Measurements from ENCODE around the gene CTDSP2. TPM values are rescaled to one million over a fixed set of nuclear protein-coding genes. Genes with fewer than 3 reads are reported as not detected.

The CTDSP2 gene
- total RNA-seq, 1 experiment from 2014 or later, result 82.7 TPM

- TF ChIP-seq ZBTB33 (IDR thresholded peaks at IDR 0.05; ENCODE audit: extremely low read depth, insufficient replicate concordance, low read length) (no peak), CEBPB (IDR thresholded peaks at IDR 0.05; ENCODE audit: low read depth) (no peak), SRF (IDR thresholded peaks at IDR 0.05; ENCODE audit: low read depth) (no peak), POLR2AphosphoS5 (IDR thresholded peaks at IDR 0.05; ENCODE audit: low read depth, low read length) (no peak), ZNF274 (IDR thresholded peaks at IDR 0.05; ENCODE audit: low read depth, low read length) (no peak), ZFX (IDR thresholded peaks at IDR 0.05) (no peak)
Observed at GRCh38 chr12:57822392-57823130, 24.0 kb downstream of the CTDSP2 start (continued).

GRCh38 chr12:57821474-57822214 lies 24.9 kb downstream of the CTDSP2 start:
- intact Hi-C loops (cut with micrococcal nuclease), result no loop called here
- CTCF ChIA-PET, result no interaction called here

More at GRCh38 chr12:57821474-57822214, 24.9 kb downstream of the CTDSP2 start:
- Histone ChIP-seq H3K9me3 (ENCODE audit: control insufficient read depth in 1 of 2, insufficient read depth in 1 of 2, low read depth in 1 of 2, low read length in 2 of 2) (no peaks in the 10 kb centered on the region), H3K4me1 (ENCODE audit: control insufficient read depth in 1 of 2, insufficient read depth in 2 of 2, low read length in 2 of 2) (no peaks in the 10 kb centered on the region; a peak in 1 of 4 replicates), H3K79me2 (ENCODE audit: insufficient read depth, low read length) (no peaks in the 10 kb centered on the region), H3K9ac (ENCODE audit: low read length) (no peak overlapping the region), H3K4me2 (ENCODE audit: low read length) (no peak overlapping the region), H4K20me1 (ENCODE audit: insufficient read depth) (no peaks in the 10 kb centered on the region), H2AFZ (ENCODE audit: low read depth, low read length, poor library complexity, severe bottlenecking) (no peak overlapping the region), H3K27ac (ENCODE audit: low read depth, low read length) (no peak overlapping the region), H3K4me3 (replicated peaks in 1 of 2; ENCODE audit: low read depth in 1 of 2, low read length in 2 of 2) (no peak overlapping the region), H3K36me3 (ENCODE audit: control insufficient read depth in 1 of 2, insufficient read depth in 2 of 2, low read length in 2 of 2) (peaks cover 15 to 30% of the 10 kb centered on the region in 2 experiments; a peak in 3 of 4 replicates), H3K27me3 (ENCODE audit: insufficient read depth, low read length) (no peaks in the 10 kb centered on the region), H3K9me2 (ENCODE audit: insufficient read depth) (no peaks in the 10 kb centered on the region)
- ChIA-PET RAD21 (ENCODE audit: low non-redundant PET in 1 of 2, low total read pairs in 2 of 2, uncharacterized antibody in 2 of 2, unreplicated experiment in 2 of 2) (no interaction called here), POLR2A (no interaction called here)
- ATAC-seq (no peak), DNase-seq (ENCODE audit: low read depth, low spot score) (no peak)
- no TSS peak for BruUV-seq (replicated peaks)
- no peak for TF ChIP-seq FOSL1 (IDR thresholded peaks at IDR 0.05; ENCODE audit: low read depth)
- no peak for TF ChIP-seq ZFX (IDR thresholded peaks at IDR 0.05)
- TF ChIP-seq POLR2A (IDR thresholded peaks at IDR 0.05; ENCODE audit: borderline replicate concordance, extremely low read depth, insufficient read depth, insufficient read length), result no peak
- TF ChIP-seq YY1 (IDR thresholded peaks at IDR 0.05; ENCODE audit: extremely low read depth, insufficient replicate concordance, low read depth, low read length), result no peak
- TF ChIP-seq SP1 (IDR thresholded peaks at IDR 0.05; ENCODE audit: low read depth), result no peak
- TF ChIP-seq REST (IDR thresholded peaks at IDR 0.05; ENCODE audit: low read depth), result no peak
- no peak for TF ChIP-seq ZBTB33 (IDR thresholded peaks at IDR 0.05; ENCODE audit: extremely low read depth, insufficient replicate concordance, low read length)
- no peak for TF ChIP-seq JUND (IDR thresholded peaks at IDR 0.05)
- no peak for TF ChIP-seq CBX3 (IDR thresholded peaks at IDR 0.05; ENCODE audit: low read depth)
- TF ChIP-seq ZNF274 (IDR thresholded peaks at IDR 0.05; ENCODE audit: low read depth, low read length), result no peak
- no peak for TF ChIP-seq EZH2 (IDR thresholded peaks at IDR 0.05)
- TF ChIP-seq RAD21 (IDR thresholded peaks at IDR 0.05; ENCODE audit: low read depth), result no peak

All from HCT116 (cell line).